ENCODE data around the gene ASTN2.

Gene ASTN2

GRCh38 chr9:116786737-116787136, 628.1 kb downstream of the ASTN2 start:
- no peak overlapping the region for H3K4me3 ChIP-seq (ENCODE audit: low read depth, low read length)
- TF ChIP-seq CTCF (IDR thresholded peaks at IDR 0.05; ENCODE audit: low read depth, low read length, missing control alignments): no peak
- DNase-seq (ENCODE audit: low read depth): no peak

GRCh38 chr9:116777116-116777515, 637.7 kb downstream of the ASTN2 start:
- no peak for DNase-seq (ENCODE audit: low read depth)
- H3K4me3 ChIP-seq (ENCODE audit: low read depth, low read length): no peak overlapping the region
- TF ChIP-seq CTCF (IDR thresholded peaks at IDR 0.05; ENCODE audit: low read depth, low read length, missing control alignments): no peak

GRCh38 chr9:116774421-116775180, 640.3 kb downstream of the ASTN2 start:
- no peak for DNase-seq (ENCODE audit: low read depth)
- TF ChIP-seq CTCF (IDR thresholded peaks at IDR 0.05; ENCODE audit: low read depth, low read length, missing control alignments): no peak
- H3K4me3 ChIP-seq (ENCODE audit: low read depth, low read length): no peak overlapping the region

GRCh38 chr9:116767219-116767618, 647.6 kb downstream of the ASTN2 start:
- TF ChIP-seq CTCF (IDR thresholded peaks at IDR 0.05; ENCODE audit: low read depth, low read length, missing control alignments): no peak
- no peak overlapping the region for H3K4me3 ChIP-seq (ENCODE audit: low read depth, low read length)
- DNase-seq (ENCODE audit: low read depth): no peak

- DNase-seq (ENCODE audit: low read depth): no peak
- no peak overlapping the region for H3K4me3 ChIP-seq (ENCODE audit: low read depth, low read length)
- TF ChIP-seq CTCF (IDR thresholded peaks at IDR 0.05; ENCODE audit: low read depth, low read length, missing control alignments): no peak
Measured at GRCh38 chr9:116765011-116765410, 649.8 kb downstream of the ASTN2 start.

- no peak for TF ChIP-seq CTCF (IDR thresholded peaks at IDR 0.05; ENCODE audit: low read depth, low read length, missing control alignments)
- no peak for DNase-seq (ENCODE audit: low read depth)
- no peak overlapping the region for H3K4me3 ChIP-seq (ENCODE audit: low read depth, low read length)
Measured at GRCh38 chr9:116763770-116764169, 651.1 kb downstream of the ASTN2 start.

GRCh38 chr9:116760636-116761035, 654.2 kb downstream of the ASTN2 start:
- no peak for DNase-seq (ENCODE audit: low read depth)
- TF ChIP-seq CTCF (IDR thresholded peaks at IDR 0.05; ENCODE audit: low read depth, low read length, missing control alignments): no peak
- H3K4me3 ChIP-seq (ENCODE audit: low read depth, low read length): no peak overlapping the region

All from GM12864 (cell line).